ENCODE measurements around the gene TJP2.

DNA sequence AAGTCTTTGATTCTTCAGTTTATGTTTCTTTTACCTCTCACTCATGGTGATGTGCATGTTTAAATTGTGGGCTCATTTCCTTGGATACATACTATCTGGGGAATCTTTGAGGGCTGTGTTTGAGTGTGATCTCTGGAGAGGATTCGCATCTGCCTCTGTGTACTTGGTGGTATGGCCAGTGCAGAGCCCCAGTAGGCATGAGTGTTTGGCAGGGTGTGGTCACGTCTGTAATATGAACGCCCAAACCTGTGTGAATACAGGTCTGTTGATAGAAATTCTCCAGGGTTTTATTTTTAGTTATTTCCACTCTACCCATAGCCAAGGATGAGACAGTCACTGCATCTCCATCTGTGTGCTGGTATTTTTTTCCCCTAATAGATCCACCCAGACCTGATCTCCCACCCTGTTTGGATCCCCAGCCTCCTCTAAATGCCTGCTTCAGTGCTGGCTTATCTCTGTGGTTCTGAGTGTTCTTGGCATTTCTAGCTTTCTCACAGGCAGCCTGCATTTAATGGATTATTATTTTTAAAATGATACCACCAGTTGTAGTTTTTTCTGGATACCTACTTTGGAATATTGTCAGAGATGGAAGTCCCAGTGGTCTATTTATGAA lies 37.5 kb downstream of the TJP2 start:
- TF ChIP-seq EZH2 (IDR thresholded peaks at IDR 0.05; ENCODE audit: low read length, unreplicated experiment) (no peak), EZH2phosphoT487 (IDR thresholded peaks at IDR 0.05; ENCODE audit: borderline replicate concordance, low read length) (no peak)
- TF ChIP-seq, protein P1, sequence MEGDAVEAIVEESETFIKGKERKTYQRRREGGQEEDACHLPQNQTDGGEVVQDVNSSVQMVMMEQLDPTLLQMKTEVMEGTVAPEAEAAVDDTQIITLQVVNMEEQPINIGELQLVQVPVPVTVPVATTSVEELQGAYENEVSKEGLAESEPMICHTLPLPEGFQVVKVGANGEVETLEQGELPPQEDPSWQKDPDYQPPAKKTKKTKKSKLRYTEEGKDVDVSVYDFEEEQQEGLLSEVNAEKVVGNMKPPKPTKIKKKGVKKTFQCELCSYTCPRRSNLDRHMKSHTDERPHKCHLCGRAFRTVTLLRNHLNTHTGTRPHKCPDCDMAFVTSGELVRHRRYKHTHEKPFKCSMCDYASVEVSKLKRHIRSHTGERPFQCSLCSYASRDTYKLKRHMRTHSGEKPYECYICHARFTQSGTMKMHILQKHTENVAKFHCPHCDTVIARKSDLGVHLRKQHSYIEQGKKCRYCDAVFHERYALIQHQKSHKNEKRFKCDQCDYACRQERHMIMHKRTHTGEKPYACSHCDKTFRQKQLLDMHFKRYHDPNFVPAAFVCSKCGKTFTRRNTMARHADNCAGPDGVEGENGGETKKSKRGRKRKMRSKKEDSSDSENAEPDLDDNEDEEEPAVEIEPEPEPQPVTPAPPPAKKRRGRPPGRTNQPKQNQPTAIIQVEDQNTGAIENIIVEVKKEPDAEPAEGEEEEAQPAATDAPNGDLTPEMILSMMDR (conservative IDR thresholded peaks at IDR 0.05; ENCODE audit: low read depth, low read length) = no peak

Data from PC-3 (cell line).